ENCODE data around the gene LHFPL3. TPM values are rescaled to one million over a fixed set of nuclear protein-coding genes. Genes with fewer than 3 reads are reported as not detected.

Gene LHFPL3
- total RNA-seq, 1 experiment from 2014 or later = not detected

DNA sequence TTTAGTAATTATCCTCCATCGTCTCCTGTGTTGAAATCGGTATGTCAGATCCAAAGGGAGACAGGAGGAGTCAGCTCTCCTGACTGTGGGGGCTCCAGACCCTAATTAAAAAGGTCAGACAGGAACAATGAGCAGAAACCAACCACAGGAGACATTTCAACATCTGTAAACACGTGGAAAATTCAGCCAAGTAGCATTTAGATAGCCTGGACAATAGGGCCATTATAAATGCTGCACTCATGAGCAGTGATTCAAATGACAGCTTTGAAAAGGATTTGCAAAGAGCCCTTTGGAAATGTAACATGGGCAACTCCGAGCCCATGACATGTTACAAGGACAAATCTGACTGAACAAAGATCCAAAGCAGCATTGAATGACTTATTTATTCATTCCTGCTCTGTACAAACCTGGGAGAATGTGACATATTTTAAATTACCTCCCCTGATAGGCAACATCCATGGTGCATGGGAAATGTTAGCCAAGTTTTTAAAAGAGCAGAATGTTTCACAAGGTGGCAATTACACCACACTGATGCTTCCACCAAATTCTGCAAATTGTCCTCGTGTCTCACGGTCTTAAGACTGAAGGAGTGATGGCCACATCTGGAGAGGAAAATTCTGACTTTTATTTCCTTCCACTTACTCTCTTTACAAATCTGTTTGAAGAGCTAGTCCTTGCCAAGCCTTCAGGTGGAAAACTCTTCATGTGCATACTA is 572.3 kb downstream of the LHFPL3 start:
- ChIA-PET CTCF (interaction anchor here (1.3 kb wide), 1 partner anchor 17 kb away, joined by 6 read pairs; no protein-coding TSS in a partner anchor), POLR2A (no interaction called here)
- H4K20me1 ChIP-seq (ENCODE audit: insufficient read depth) = no peaks in the 10 kb centered on the region

GRCh38 chr7:104901240-104901619 is 572.8 kb downstream of the LHFPL3 start:
- no peak overlapping the region for H3K4me2 ChIP-seq (ENCODE audit: low read length)
- no peaks in the 10 kb centered on the region for H3K79me2 ChIP-seq (ENCODE audit: insufficient read depth, low read length)
- no peaks in the 10 kb centered on the region for H4K20me1 ChIP-seq (ENCODE audit: insufficient read depth)
- no peak overlapping the region for H3K9ac ChIP-seq (ENCODE audit: low read length)
- intact Hi-C loops (cut with micrococcal nuclease) = no loop called here
- H3K27me3 ChIP-seq (ENCODE audit: insufficient read depth, low read length) = peaks cover 7% of the 10 kb centered on the region
- ChIA-PET CTCF (interaction anchor here (1.3 kb wide), 1 partner anchor 17 kb away, joined by 6 read pairs; no protein-coding TSS in a partner anchor), POLR2A (no interaction called here), RAD21 (ENCODE audit: low non-redundant PET in 1 of 2, low total read pairs in 2 of 2, uncharacterized antibody in 2 of 2, unreplicated experiment in 2 of 2) (no interaction called here)
- no peak overlapping the region for H3K27ac ChIP-seq (ENCODE audit: low read depth, low read length)
- no TSS peak for BruUV-seq (replicated peaks)
- no peaks in the 10 kb centered on the region for H3K9me3 ChIP-seq (ENCODE audit: control insufficient read depth in 1 of 2, insufficient read depth in 1 of 2, low read depth in 1 of 2, low read length in 2 of 2)
- TF ChIP-seq POLR2AphosphoS5 (IDR thresholded peaks at IDR 0.05; ENCODE audit: low read depth, low read length) (no peak), TCF7L2 (IDR thresholded peaks at IDR 0.05; ENCODE audit: borderline replicate concordance, extremely low read depth, insufficient read depth, insufficient read length) (no peak), CBX3 (IDR thresholded peaks at IDR 0.05; ENCODE audit: low read depth) (no peak), EGR1 (IDR thresholded peaks at IDR 0.05; ENCODE audit: low read depth) (no peak), EZH2 (IDR thresholded peaks at IDR 0.05) (no peak), YY1 (IDR thresholded peaks at IDR 0.05; ENCODE audit: extremely low read depth, insufficient replicate concordance, low read depth, low read length) (no peak), SP1 (IDR thresholded peaks at IDR 0.05; ENCODE audit: low read depth) (no peak)
- no peaks in the 10 kb centered on the region for H3K36me3 ChIP-seq (ENCODE audit: control insufficient read depth in 1 of 2, insufficient read depth in 2 of 2, low read length in 2 of 2)
- no peaks in the 10 kb centered on the region for H3K9me2 ChIP-seq (ENCODE audit: insufficient read depth)
- no peak overlapping the region for H2AFZ ChIP-seq (ENCODE audit: low read depth, low read length, poor library complexity, severe bottlenecking)
- no peaks in the 10 kb centered on the region for H3K4me1 ChIP-seq (ENCODE audit: control insufficient read depth in 1 of 2, insufficient read depth in 2 of 2, low read length in 2 of 2)
- H3K4me3 ChIP-seq (replicated peaks in 1 of 2; ENCODE audit: low read depth in 1 of 2, low read length in 2 of 2) = no peak overlapping the region
- ATAC-seq (no peak), DNase-seq (ENCODE audit: low read depth, low spot score) (no peak)

More for the DNA sequence above, 572.3 kb downstream of the LHFPL3 start:
- intact Hi-C loops (cut with micrococcal nuclease) = no loop called here
- peaks cover 1% of the 10 kb centered on the region for H3K27me3 ChIP-seq (ENCODE audit: insufficient read depth, low read length)
- no peaks in the 10 kb centered on the region for H3K9me2 ChIP-seq (ENCODE audit: insufficient read depth)
- RAD21 ChIA-PET (ENCODE audit: low non-redundant PET in 1 of 2, low total read pairs in 2 of 2, uncharacterized antibody in 2 of 2, unreplicated experiment in 2 of 2) = no interaction called here
- H2AFZ ChIP-seq (ENCODE audit: low read depth, low read length, poor library complexity, severe bottlenecking) = no peak overlapping the region
- DNase-seq (ENCODE audit: low read depth, low spot score) = no peak
- H3K79me2 ChIP-seq (ENCODE audit: insufficient read depth, low read length) = no peaks in the 10 kb centered on the region
- no peak overlapping the region for H3K4me2 ChIP-seq (ENCODE audit: low read length)
- H3K36me3 ChIP-seq (ENCODE audit: control insufficient read depth in 1 of 2, insufficient read depth in 2 of 2, low read length in 2 of 2) = no peaks in the 10 kb centered on the region
- no peaks in the 10 kb centered on the region for H3K4me1 ChIP-seq (ENCODE audit: control insufficient read depth in 1 of 2, insufficient read depth in 2 of 2, low read length in 2 of 2)
- no peaks in the 10 kb centered on the region for H3K9me3 ChIP-seq (ENCODE audit: control insufficient read depth in 1 of 2, insufficient read depth in 1 of 2, low read depth in 1 of 2, low read length in 2 of 2)
- no peak for ATAC-seq
- no TSS peak for BruUV-seq (replicated peaks)
- no peak overlapping the region for H3K9ac ChIP-seq (ENCODE audit: low read length)
- H3K4me3 ChIP-seq (replicated peaks in 1 of 2; ENCODE audit: low read depth in 1 of 2, low read length in 2 of 2) = no peak overlapping the region
- H3K27ac ChIP-seq (ENCODE audit: low read depth, low read length) = no peak overlapping the region
- no peak for TF ChIP-seq POLR2AphosphoS5 (IDR thresholded peaks at IDR 0.05; ENCODE audit: low read depth, low read length)
- no peak for TF ChIP-seq RAD21 (IDR thresholded peaks at IDR 0.05; ENCODE audit: low read depth)
- TF ChIP-seq CBX3 (IDR thresholded peaks at IDR 0.05; ENCODE audit: low read depth) = no peak
- no peak for TF ChIP-seq SP1 (IDR thresholded peaks at IDR 0.05; ENCODE audit: low read depth)
- no peak for TF ChIP-seq EGR1 (IDR thresholded peaks at IDR 0.05; ENCODE audit: low read depth)
- no peak for TF ChIP-seq ZNF274 (IDR thresholded peaks at IDR 0.05; ENCODE audit: low read depth, low read length)
- no peak for TF ChIP-seq YY1 (IDR thresholded peaks at IDR 0.05; ENCODE audit: extremely low read depth, insufficient replicate concordance, low read depth, low read length)
- TF ChIP-seq TCF7L2 (IDR thresholded peaks at IDR 0.05; ENCODE audit: borderline replicate concordance, extremely low read depth, insufficient read depth, insufficient read length) = no peak
- no peak for TF ChIP-seq JUND (IDR thresholded peaks at IDR 0.05)
- TF ChIP-seq EZH2 (IDR thresholded peaks at IDR 0.05) = no peak
- TF ChIP-seq CEBPB (IDR thresholded peaks at IDR 0.05; ENCODE audit: low read depth) = no peak
- TF ChIP-seq SRF (IDR thresholded peaks at IDR 0.05; ENCODE audit: low read depth) = no peak
- no peak for TF ChIP-seq POLR2A (IDR thresholded peaks at IDR 0.05; ENCODE audit: borderline replicate concordance, extremely low read depth, insufficient read depth, insufficient read length)
- no peak for TF ChIP-seq MAX (IDR thresholded peaks at IDR 0.05)
- TF ChIP-seq, protein P1, sequence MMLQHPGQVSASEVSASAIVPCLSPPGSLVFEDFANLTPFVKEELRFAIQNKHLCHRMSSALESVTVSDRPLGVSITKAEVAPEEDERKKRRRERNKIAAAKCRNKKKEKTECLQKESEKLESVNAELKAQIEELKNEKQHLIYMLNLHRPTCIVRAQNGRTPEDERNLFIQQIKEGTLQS (IDR thresholded peaks at IDR 0.05) = no peak
- no peak for TF ChIP-seq SIN3A (IDR thresholded peaks at IDR 0.05; ENCODE audit: low read depth)
